Measurements from ENCODE around the gene OPCML. TPM values are rescaled to one million over a fixed set of nuclear protein-coding genes. Genes with fewer than 3 reads are reported as not detected.

Gene OPCML
- total RNA-seq, 1 experiment from 2014 or later = not detected

GRCh38 chr11:132941024-132941646 is 591.2 kb downstream of the OPCML start:
- in situ Hi-C loops (cut with HindIII; ENCODE audit: low pct_unique_long_range_greater_than_20kb, low sequenced_read_pairs) (no loop called here), intact Hi-C loops (cut with micrococcal nuclease; ENCODE audit: unreplicated experiment) (no loop called here)
- no peak overlapping the region for H3K27ac ChIP-seq (ENCODE audit: low read length)
- no peaks in the 10 kb centered on the region for H3K36me3 ChIP-seq (ENCODE audit: control insufficient read depth, insufficient read depth, low read length)
- peaks cover 3% of the 10 kb centered on the region; the same call in 1 of the 2 replicates for H3K4me1 ChIP-seq (ENCODE audit: control insufficient read depth, insufficient read depth, low read length)
- no peak for ATAC-seq
- TF ChIP-seq TCF7L2 (IDR thresholded peaks at IDR 0.05; ENCODE audit: low read depth, low read length) = no peak
- TF ChIP-seq CTCF (IDR thresholded peaks at IDR 0.05) = peak; percentile 90
- H3K4me3 ChIP-seq (ENCODE audit: low read depth in 2 of 2, low read length in 2 of 2) = no peak overlapping the region
- H3K27me3 ChIP-seq (ENCODE audit: control insufficient read depth, insufficient read depth, low read length) = peaks cover 18% of the 10 kb centered on the region
- ChIA-PET CTCF (interaction anchor here (0.5 to 0.7 kb wide), 3 partner anchors 97 to 159 kb away, joined by 3 to 7 read pairs (median 5); no protein-coding TSS in a partner anchor), POLR2A (no interaction called here)
- H3K9me3 ChIP-seq (ENCODE audit: control insufficient read depth, insufficient read depth, low read depth, low read length) = no peaks in the 10 kb centered on the region
- no TSS peak for BruUV-seq (replicated peaks)
- peak; percentile 24 for DNase-seq (ENCODE audit: low read depth, low spot score)

- in situ Hi-C loops (cut with HindIII; ENCODE audit: low pct_unique_long_range_greater_than_20kb, low sequenced_read_pairs) = no loop called here
- CTCF ChIA-PET = no interaction called here
- intact Hi-C loops (cut with micrococcal nuclease; ENCODE audit: unreplicated experiment) = no loop called here
- ATAC-seq = no peak
- Histone ChIP-seq H3K27me3 (ENCODE audit: control insufficient read depth, insufficient read depth, low read length) (peaks cover 4% of the 10 kb centered on the region; the same call in 1 of the 2 replicates), H3K4me3 (ENCODE audit: low read depth in 2 of 2, low read length in 2 of 2) (no peak overlapping the region), H3K9me3 (ENCODE audit: control insufficient read depth, insufficient read depth, low read depth, low read length) (no peaks in the 10 kb centered on the region), H3K4me1 (ENCODE audit: control insufficient read depth, insufficient read depth, low read length) (no peaks in the 10 kb centered on the region), H3K27ac (ENCODE audit: low read length) (no peak overlapping the region), H3K36me3 (ENCODE audit: control insufficient read depth, insufficient read depth, low read length) (no peaks in the 10 kb centered on the region)
- POLR2A ChIA-PET = no interaction called here
- no peak for TF ChIP-seq POLR2AphosphoS5 (IDR thresholded peaks at IDR 0.05; ENCODE audit: low read depth, low read length)
- TF ChIP-seq REST (IDR thresholded peaks at IDR 0.05; ENCODE audit: insufficient read depth in 1 of 2, low read depth in 2 of 2, low read length in 1 of 2) = no peak
- no peak for TF ChIP-seq SIN3A (IDR thresholded peaks at IDR 0.05; ENCODE audit: borderline replicate concordance, insufficient read depth, low read depth, low read length)
- no peak for TF ChIP-seq TCF7L2 (IDR thresholded peaks at IDR 0.05; ENCODE audit: low read depth, low read length)
- no peak for TF ChIP-seq CTCF (IDR thresholded peaks at IDR 0.05)
- BruUV-seq (replicated peaks) = no TSS peak
- DNase-seq (ENCODE audit: low read depth, low spot score) = no peak
Measured at GRCh38 chr11:132937016-132937415, 595.3 kb downstream of the OPCML start.
